Kidney capillary endothelial cell (primary cell): ENCODE measurements around the gene ARG2.

Experiments used
- DNase-seq: peaks from one replicate; pipeline ENCODE4 v3.0.0-alpha.2; 2018; ENCODE audit warnings: low spot score

The ARG2 gene

DNA sequence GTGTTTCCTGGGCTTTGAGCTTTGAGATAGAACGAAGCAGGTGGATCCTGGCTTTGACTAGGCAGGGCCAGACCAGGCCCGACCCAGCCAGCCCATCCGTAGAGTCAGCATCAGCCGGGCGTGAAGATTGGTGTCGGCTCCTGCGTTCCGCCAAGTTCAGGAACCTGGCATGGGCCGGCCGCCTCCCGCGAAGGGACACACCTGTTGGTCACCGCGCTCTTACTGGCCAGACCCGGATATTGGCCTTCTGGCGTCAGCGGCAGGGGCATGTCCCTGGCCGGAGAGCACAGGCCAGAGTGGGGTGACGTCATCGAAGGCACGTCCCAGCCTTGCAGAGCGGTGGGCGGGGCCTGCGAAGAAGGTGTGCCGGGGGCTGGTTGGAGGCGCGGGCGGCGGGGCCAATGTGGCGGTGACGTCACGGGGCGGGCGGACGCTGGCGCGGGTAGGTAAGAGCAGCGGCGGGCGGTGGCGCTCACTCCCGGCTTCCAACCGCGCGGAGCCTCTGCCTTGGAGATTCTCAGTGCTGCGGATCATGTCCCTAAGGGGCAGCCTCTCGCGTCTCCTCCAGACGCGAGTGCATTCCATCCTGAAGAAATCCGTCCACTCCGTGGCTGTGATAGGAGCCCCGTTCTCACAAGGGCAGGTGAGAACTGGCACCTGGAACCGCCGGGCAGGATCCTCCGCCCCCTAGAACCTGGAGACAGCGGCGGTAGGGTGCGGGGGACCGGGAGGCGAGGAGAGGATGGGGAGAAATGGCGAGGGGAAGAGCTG, at the start of gene ARG2:
Gene ARG2 (plus strand): TSS at position 475 of the 771 bp plus-strand sequence. CDS start 58 bp downstream, at position 533.
- DNase-seq, result peak; percentile 89

- no peak for DNase-seq
These were observed 49.3 kb upstream of the ARG2 start for GRCh38 chr14:67570453-67570852.

DNA sequence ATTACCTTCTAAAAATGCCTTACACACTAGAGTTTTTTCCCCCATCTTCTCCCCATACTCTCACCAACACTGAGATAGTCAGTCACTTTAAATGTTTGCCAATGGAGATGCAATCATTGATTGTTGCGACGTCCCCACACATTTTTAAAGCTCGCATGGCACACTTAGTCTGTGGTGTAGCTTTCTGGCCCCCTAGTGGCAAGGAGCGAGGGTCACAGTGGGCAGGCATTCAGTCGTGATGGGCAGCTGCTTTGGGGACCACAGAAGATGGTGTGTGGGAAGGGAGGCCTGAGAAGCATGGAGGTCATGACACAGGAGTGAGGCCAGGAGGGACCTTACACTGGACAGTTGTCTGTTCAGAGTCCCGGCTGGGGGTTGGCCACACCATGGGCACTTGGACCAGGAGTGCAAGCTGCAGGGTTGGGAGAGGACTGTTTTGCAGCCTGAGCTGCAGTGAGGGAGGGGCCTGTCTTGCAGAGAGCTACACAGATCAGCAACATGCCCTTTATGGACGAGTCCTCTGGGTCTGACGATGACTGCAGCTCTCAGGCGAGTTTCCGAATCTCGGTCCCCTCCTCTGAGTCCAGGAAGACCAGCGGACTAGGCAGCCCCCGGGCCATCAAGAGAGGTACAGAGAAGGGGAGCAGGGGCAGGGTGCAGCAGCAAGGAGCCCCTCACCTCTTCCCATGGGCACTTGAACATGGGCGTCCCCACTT, 48.3 kb upstream of the ARG2 start:
- DNase-seq, result peak; percentile 47

DNA sequence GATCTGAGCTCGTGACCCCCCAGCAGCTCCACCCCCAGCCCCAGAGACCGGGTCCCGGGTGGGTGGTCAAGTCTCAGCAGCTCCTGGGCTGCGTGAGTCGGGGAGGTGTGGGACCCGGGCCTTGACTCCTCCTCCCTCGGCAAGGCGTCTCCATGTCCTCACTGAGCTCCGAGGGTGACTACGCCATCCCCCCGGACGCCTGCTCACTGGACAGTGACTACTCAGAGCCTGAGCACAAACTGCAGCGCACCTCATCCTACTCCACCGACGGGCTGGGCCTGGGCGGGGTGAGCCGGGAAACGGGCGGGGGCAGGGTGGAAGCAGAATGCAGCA, 47.8 kb upstream of the ARG2 start:
- no peak for DNase-seq

GRCh38 chr14:67572608-67573007, 47.1 kb upstream of the ARG2 start:
- no peak for DNase-seq

GRCh38 chr14:67573228-67574010, 46.3 kb upstream of the ARG2 start:
- DNase-seq, result no peak

GRCh38 chr14:67574156-67574555, 45.6 kb upstream of the ARG2 start:
- DNase-seq, result no peak

DNA sequence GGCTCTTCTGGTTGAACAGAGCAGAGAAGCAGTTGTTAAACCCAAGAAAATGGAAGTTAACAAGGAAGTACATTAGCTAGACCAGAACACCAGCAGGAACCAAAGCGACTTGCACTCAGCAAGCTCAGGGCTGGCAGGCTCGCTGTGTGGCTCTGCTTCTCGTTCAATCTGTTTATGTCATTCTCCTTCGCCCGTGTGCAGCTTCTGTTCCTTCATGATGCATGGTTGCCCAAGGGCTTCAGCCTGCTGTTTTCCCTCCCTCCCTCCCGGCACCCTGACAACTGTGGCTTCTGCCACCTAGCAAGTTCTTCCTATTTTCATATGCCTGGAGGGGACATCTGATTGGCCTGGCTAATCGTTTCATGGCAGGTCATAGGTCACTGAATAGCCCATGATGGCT, 44.9 kb upstream of the ARG2 start:
- DNase-seq, result no peak

DNA sequence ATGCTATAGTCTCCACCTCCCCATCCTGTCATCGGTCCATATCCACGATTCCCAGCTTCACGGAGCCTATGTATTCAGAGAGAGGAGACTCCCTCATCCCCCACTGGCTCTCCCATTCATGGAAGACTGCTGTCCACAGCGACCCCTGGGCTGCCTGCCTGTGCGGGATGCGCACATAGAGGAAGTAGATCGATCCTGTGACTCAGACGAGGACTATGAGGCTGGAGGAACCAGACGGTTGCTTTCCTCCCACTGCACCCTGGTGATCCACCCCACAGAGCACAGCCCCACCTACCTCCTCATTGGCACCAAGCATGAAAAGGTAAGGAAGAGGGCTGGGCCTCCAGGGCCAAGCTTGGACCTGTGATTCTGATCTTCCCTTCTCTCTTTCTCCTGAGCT, 44.0 kb upstream of the ARG2 start:
- peak; percentile 51 for DNase-seq

DNA sequence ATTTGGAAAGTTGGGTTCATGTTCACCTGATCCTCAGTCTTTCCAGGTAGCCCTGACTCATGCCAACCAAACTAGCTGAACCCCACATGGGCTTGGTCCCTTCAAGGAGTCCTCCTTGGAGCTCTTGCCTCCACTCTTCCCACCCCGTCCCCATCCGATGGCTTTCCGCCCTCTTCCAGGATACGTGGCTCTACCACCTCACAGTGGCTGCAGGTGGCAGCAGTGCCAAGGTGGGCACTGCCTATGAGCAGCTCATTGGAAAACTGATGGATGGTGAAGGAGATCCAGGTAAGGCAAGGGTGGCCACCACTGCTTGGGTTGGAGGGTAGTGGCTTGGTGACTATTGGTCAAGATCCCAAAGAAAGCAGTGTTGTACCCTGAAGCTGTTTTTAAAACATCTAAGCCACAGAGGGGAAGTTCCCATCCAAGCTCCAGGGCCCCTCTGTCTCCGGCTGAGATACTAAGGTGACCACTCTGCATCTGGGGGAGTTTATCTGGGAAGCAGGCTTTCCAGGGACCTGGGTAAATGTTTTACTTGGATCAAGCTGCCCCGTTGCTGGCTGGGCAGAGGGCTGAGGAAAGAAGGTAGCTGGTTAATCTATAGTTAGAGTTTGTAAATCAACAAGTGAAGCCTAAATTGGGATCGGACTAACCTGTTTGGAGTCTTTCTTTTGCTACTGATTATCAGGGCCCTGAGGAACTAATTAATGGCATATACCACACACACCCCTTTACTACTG, 43.3 kb upstream of the ARG2 start:
- DNase-seq, result no peak

GRCh38 chr14:67577181-67577808, 42.4 kb upstream of the ARG2 start:
- no peak for DNase-seq

DNA sequence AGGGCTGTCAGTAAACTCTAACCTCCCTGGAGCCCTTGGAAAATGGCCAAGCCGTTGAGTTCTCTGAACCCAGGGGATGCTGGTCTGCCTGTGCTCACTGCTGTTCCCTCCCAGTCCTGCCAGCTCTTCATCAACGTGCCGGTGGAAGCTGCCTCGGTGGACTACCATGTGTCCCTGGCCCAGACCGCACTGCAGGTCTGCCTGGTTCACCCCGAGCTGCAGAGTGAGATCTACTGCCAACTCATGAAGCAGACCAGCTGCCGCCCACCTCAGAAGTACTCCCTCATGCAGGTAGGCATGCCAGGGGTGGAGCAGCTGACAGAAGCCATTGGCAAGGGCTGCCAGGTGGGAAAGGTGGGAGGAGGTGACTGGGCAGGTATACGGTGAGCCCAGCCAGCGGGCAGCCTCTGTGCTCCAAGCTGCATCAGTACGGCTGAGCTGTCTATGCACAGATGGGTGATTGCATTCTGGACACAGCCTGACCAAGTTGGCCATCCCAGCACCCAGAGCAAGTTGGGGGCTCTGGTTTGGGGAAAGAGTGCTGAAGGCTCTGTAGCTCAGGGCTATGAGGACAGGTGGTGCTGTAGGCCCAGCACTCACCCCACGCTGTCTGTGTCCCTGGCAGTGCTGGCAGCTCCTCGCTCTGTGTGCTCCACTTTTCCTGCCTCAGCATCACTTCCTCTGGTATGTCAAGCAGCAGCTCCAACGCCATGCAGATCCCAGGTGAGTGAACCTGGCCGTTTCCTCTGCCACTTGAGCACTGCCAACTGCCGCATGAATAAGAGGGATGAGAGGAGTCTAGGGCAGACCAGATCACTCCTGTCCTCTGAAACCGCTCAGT, 41.6 kb upstream of the ARG2 start:
- DNase-seq, result no peak

GRCh38 chr14:67579040-67579439, 40.7 kb upstream of the ARG2 start:
- DNase-seq, result no peak

DNA sequence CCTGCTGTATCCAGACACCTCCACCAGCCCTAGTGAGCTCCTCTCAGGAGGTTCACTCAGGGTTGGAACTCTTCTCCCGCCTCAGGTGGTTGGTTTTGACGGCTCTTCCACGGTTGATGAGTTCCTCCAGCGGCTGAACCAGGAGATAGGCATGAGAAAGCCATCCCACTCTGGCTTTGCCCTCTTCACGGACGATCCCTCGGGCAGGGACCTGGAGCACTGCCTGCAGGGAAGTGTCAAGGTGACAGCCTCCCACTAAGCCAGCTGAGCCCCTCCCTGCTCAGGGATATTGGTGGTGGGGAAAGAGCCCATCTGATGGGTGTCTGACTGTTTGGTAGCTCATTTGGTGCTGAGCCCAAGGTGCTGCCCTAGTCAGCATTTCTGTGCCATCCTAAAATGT, 40.1 kb upstream of the ARG2 start:
- DNase-seq, result no peak

DNA sequence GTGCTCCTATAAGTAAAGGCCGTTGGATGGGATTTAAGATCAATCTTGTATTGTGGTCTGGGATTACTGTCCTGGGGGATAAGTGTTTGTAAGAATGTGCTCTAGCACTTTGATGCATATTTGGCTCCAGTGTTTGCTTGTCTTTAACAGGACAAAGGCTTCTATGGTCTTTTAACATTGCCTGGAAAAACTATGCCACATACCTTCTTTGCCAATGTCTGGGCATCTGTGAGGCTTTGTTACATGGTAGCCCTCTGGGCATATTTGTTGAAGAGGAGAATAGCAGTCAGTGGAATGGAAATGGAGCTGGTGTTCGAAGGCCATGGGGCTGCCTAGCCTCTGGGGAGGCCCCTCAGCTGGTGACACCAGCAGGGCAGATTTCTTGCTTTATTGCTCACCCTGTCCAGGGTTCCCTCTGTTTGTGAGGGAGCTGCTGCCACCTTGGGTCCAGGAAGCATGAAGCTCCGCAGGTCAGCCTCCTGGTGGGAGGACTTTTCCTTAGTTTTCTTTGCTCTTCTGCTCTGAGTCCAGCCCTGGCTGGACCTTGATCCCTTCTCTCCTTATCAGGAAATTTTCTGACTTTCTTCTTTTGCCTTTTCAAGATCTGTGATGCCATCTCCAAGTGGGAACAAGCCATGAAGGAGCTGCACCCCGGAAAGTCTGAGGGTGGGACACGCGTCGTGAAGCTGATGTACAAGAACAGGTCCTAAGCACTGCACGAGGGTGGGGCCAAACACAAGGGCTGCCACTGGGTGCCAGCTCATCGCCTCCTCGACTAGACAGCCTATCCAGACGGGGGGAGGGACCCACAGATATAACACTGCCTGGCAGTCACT, 39.2 kb upstream of the ARG2 start:
- no peak for DNase-seq

DNA sequence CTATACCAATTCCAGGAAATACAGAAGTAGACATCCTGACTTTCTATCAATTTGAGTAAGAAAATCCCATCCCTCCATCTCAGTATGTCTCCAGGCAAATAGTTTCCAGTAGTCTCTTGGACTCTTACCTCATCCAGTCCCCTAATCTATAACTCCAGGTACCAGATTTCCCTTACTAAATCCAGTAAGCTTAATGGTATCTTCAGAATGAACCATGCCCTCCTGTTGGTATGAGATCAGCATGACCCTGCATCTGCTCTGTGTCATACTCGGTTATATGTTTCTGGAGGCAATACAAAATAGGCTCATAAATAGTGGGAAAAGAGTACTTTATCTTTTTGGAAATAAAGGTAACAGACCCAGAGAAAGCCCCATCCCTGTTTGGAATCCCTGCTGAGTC, 38.1 kb upstream of the ARG2 start:
- DNase-seq, result no peak

DNA sequence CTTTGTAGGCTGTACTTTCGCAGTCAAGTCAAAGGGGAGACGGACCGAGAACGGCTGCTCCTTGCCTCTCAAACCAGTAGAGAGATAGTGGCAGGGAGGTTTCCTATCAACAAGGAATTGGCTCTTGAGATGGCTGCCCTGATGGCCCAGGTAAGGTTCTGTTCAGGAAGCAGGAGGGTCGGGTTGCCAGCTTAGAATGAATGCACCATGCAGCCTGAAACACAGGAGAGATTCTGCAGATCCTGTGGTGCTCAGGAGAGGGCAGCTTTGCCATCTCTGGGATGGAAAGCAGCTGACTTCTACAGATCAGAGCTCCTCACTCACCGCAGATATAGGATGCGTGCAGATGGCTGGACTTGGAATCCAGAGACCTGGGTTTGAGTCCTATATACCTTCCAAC, 37.7 kb upstream of the ARG2 start:
- no peak for DNase-seq

GRCh38 chr14:67583711-67584644, 35.7 kb upstream of the ARG2 start:
- peak; percentile 41 for DNase-seq

DNA sequence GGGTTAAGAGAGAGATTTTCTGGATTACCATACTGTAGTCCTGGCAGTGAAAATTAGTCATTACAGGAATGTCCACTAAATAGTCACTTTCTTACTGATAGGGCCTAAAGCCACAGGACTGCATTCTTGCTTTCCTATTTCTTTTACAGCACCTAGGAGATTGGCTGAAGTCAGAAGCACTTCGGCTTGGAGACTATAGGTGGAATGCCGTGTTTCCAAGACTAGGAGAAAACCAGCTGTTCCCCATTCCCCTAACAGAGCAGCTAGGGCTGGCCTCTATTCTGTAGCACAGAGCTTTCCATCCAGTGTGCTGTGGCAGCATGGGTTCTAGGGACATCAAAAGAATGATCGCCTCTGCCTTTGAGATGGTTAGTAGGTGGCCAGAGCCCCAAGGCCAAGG, 34.7 kb upstream of the ARG2 start:
- no peak for DNase-seq
